HepG2 (cell line): ENCODE results near the gene GLDN. TPM values are rescaled to one million over a fixed set of nuclear protein-coding genes. Genes with fewer than 3 reads are reported as not detected.

Experiments
- ARNT ChIP-seq: fragments of 450-650 bp; IDR thresholded peaks from 2 replicates; pipeline ENCODE4 v1.6.1; 2017
- ATAD3A ChIP-seq: sonication (generic); formaldehyde crosslinking; IDR thresholded peaks from 2 replicates; pipeline ENCODE4 v1.4.0; 2020; ENCODE audit warnings: missing genetic modification reagents
- ATF2 ChIP-seq: sonication (generic); formaldehyde crosslinking; IDR thresholded peaks from 2 replicates; pipeline ENCODE4 v1.4.0; 2020; ENCODE audit warnings: missing genetic modification reagents
- ATF5 ChIP-seq: sonication (generic); formaldehyde crosslinking; IDR thresholded peaks from 2 replicates; pipeline ENCODE4 v1.4.0; 2020; ENCODE audit warnings: mild to moderate bottlenecking, low read depth, missing genetic modification reagents
- BCL6 ChIP-seq: IDR thresholded peaks from 2 replicates; pipeline ENCODE4 v1.6.1; 2016; ENCODE audit warnings: missing genetic modification reagents, missing compliant biosample characterization
- BRD4 ChIP-seq: sonication (generic); formaldehyde crosslinking; IDR thresholded peaks from 2 replicates; pipeline ENCODE4 v1.4.0; 2020; ENCODE audit warnings: missing genetic modification reagents
- FOXP1 ChIP-seq, 2 experiments: fragments of 450-650 bp in 1 of 2; IDR thresholded peaks; 2 replicates each; pipeline ENCODE4 v1.6.1; 2017 to 2018; ENCODE audit warnings: antibody characterized with exemption in 1 of 2
- GPBP1L1 ChIP-seq: sonication (generic); formaldehyde crosslinking; IDR thresholded peaks from 2 replicates; pipeline ENCODE4 v1.5.0; 2020; ENCODE audit warnings: mild to moderate bottlenecking, missing genetic modification reagents
- GTF2F1 ChIP-seq: fragments of 150-350 bp; IDR thresholded peaks from 2 replicates; pipeline ENCODE4 v1.6.1; 2014; ENCODE audit warnings: low read length
- HOXA3 ChIP-seq: sonication (generic); formaldehyde crosslinking; IDR thresholded peaks from 2 replicates; pipeline ENCODE4 v1.5.0; 2020; ENCODE audit warnings: missing genetic modification reagents
- IRF2 ChIP-seq: IDR thresholded peaks from 2 replicates; pipeline ENCODE4 v1.6.1; 2018; ENCODE audit warnings: missing genetic modification reagents, missing compliant biosample characterization
- KDM2A ChIP-seq: sonication (generic); formaldehyde crosslinking; IDR thresholded peaks from 2 replicates; pipeline ENCODE4 v1.4.0; 2020; ENCODE audit warnings: low read depth, missing genetic modification reagents, borderline replicate concordance
- PTBP1 ChIP-seq: fragments of 200-400 bp; formaldehyde crosslinking; IDR thresholded peaks from 2 replicates; pipeline ENCODE4 v1.6.1; 2018; ENCODE audit warnings: low read length, low read depth; ENCODE audit not compliant: poor library complexity, severe bottlenecking
- RAD51 ChIP-seq: fragments of 450-650 bp; IDR thresholded peaks from 2 replicates; pipeline ENCODE4 v1.6.1; 2016; ENCODE audit warnings: borderline replicate concordance
- SAFB2 ChIP-seq: sonication (generic); formaldehyde crosslinking; IDR thresholded peaks from 2 replicates; pipeline ENCODE4 v1.5.1; 2020; ENCODE audit warnings: missing genetic modification reagents, low read depth, mild to moderate bottlenecking, borderline replicate concordance
- SNAPC2 ChIP-seq: sonication (generic); formaldehyde crosslinking; IDR thresholded peaks from 2 replicates; pipeline ENCODE4 v1.8.1; 2022; ENCODE audit warnings: mild to moderate bottlenecking, missing genetic modification reagents
- SNAPC5 ChIP-seq: sonication (generic); formaldehyde crosslinking; IDR thresholded peaks from 2 replicates; pipeline ENCODE4 v1.8.1; 2023; ENCODE audit warnings: mild to moderate bottlenecking, missing genetic modification reagents, borderline replicate concordance
- SOX5 ChIP-seq: IDR thresholded peaks from 2 replicates; pipeline ENCODE4 v1.6.1; 2016; ENCODE audit warnings: borderline replicate concordance
- TAF15 ChIP-seq: fragments of 200-400 bp; formaldehyde crosslinking; IDR thresholded peaks from one replicate; pipeline ENCODE4 v1.6.1; 2018; ENCODE audit warnings: mild to moderate bottlenecking, low read depth, low read length; ENCODE audit not compliant: poor library complexity, severe bottlenecking
- XBP1 ChIP-seq: sonication (generic); formaldehyde crosslinking; IDR thresholded peaks from 2 replicates; pipeline ENCODE4 v1.5.0; 2020; ENCODE audit warnings: missing genetic modification reagents
- ZBTB43 ChIP-seq: sonication (generic); formaldehyde crosslinking; conservative IDR thresholded peaks from 2 replicates; pipeline ENCODE4 v1.4.0; 2020; ENCODE audit warnings: missing genetic modification reagents
- ZFP36 ChIP-seq: fragments of 150-350 bp; IDR thresholded peaks from 2 replicates; pipeline ENCODE4 v1.6.1; 2018; ENCODE audit warnings: borderline replicate concordance, low read length, low read depth; ENCODE audit not compliant: partially characterized antibody
- ZNF230 ChIP-seq: sonication (generic); formaldehyde crosslinking; IDR thresholded peaks from 2 replicates; pipeline ENCODE4 v1.4.0; 2020; ENCODE audit warnings: mild to moderate bottlenecking, missing genetic modification reagents
- ZNF282 ChIP-seq: fragments of 450-650 bp; IDR thresholded peaks from 2 replicates; pipeline ENCODE4 v1.6.1; 2018; ENCODE audit not compliant: partially characterized antibody
- ZNF724P ChIP-seq: sonication (generic); formaldehyde crosslinking; IDR thresholded peaks from 2 replicates; pipeline ENCODE4 v1.8.0; 2022; ENCODE audit warnings: missing genetic modification reagents, borderline replicate concordance
- ZNF784 ChIP-seq: sonication (generic); formaldehyde crosslinking; IDR thresholded peaks from 2 replicates; pipeline ENCODE4 v1.5.1; 2020; ENCODE audit warnings: missing genetic modification reagents, mild to moderate bottlenecking, borderline replicate concordance
- polyA plus RNA-seq, 8 experiments: library from polyadenylated mRNA; depleted of rRNA in 3 of 8; stranded (reverse) in 7 of 8; unstranded in 1 of 8; fragments of >200 nt; fragmentation: Illumina TruSeq in 4 of 8; extraction: Trizol in 4 of 8; gene quantifications; 2 replicates each; pipeline versions ENCODE4 v1.2.1 to v1.2.3, GENCODE V29; 2011 to 2016; ENCODE audit warnings: low read depth in 4 of 8, missing spikeins in 1 of 8, mixed read lengths in 1 of 8; ENCODE audit not compliant: insufficient read depth in 1 of 8
- total RNA-seq, 5 experiments: library from RNA; depleted of rRNA; stranded (reverse); fragments of >200 nt; fragmentation: Illumina TruSeq; extraction: Trizol; gene quantifications; 2 replicates each; pipeline ENCODE4 v1.2.3, GENCODE V29; 2016; ENCODE audit warnings: low read depth in 1 of 5

Gene GLDN
- total and polyA plus RNA-seq, 2 of the 13 experiments (the other 11 are each of a cell fraction or from before 2014, with no cell fraction given) = 0.86 to 1.0 TPM

GRCh38 chr15:51318382-51319150, 22.9 kb upstream of the GLDN start (continued):
- TF ChIP-seq ATF2 (no peak; the same call in 1 of the 2 replicates), TAF15 (no peak), HOXA3 (CRISPR knock-in tag) (peak; percentile 73), SAFB2 (CRISPR knock-in tag) (no peak), GPBP1L1 (CRISPR knock-in tag) (no peak), FOXP1 (IDR thresholded peaks at IDR 0.05) (no peak), FOXP1 (CRISPR knock-in tag; IDR thresholded peaks at IDR 0.05) (no peak; the same call in 1 of the 2 replicates), ZNF724P (CRISPR knock-in tag) (no peak; the same call in 1 of the 2 replicates), IRF2 (no peak), ZNF282 (no peak), ATAD3A (CRISPR knock-in tag) (no peak), KDM2A (CRISPR knock-in tag) (no peak; the same call in 1 of the 2 replicates), ZBTB43 (CRISPR knock-in tag) (0 out of 2 replicates have a peak, but pooled peaks have one; percentile 18), ZFP36 (no peak), ZNF230 (no peak), BCL6 (peak; percentile 61), ARNT (no peak), SOX5 (CRISPR knock-in tag) (peak; percentile 26; the same call in 1 of the 2 replicates), ATF5 (CRISPR knock-in tag) (no peak), PTBP1 (no peak), XBP1 (CRISPR knock-in tag) (no peak), ZNF784 (CRISPR knock-in tag) (peak; percentile 66; the same call in 1 of the 2 replicates), SNAPC2 (no peak), BRD4 (CRISPR knock-in tag) (no peak), SNAPC5 (CRISPR knock-in tag) (no peak), GTF2F1 (no peak), RAD51 (no peak)
